ENCODE results near the gene C22orf15. TPM values are rescaled to one million over a fixed set of nuclear protein-coding genes. Genes with fewer than 3 reads are reported as not detected.

C22orf15 gene
- total and polyA plus RNA-seq, 4 donors, result 0.89 to 4.9 (median 3.0) TPM

DNA sequence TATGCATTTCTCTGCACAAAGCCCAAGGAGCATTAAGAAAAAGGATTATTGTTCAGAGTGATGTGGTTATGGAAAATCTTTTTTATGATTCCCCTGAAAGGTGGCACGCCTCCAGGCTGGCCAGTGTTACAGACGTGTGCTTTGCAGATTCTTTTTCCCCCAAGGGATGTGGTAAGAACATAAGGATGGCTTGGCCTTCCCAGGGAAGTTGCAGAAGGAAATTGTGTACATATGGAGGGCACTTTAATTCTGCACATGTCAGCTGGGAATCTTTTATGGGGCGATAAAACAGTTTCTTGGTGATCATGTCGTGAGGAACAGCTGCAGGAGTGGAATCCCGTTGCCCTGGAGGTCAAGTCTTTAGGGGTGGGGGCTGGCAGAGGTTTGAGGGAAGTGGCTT lies 33.7 kb downstream of the C22orf15 start:
- Histone ChIP-seq H3K36me3 (ENCODE audit: control insufficient read depth, insufficient read depth, low read length) (peaks cover 90% of the 10 kb centered on the region), H3K9me3 (ENCODE audit: control insufficient read depth, insufficient read depth, low read length) (no peaks in the 10 kb centered on the region), H3K4me3 (ENCODE audit: low read depth, low read length) (no peak overlapping the region), H3K4me1 (ENCODE audit: control insufficient read depth, insufficient read depth, low read length) (peaks cover 1% of the 10 kb centered on the region), H3K27me3 (ENCODE audit: control insufficient read depth, insufficient read depth, low read length) (no peaks in the 10 kb centered on the region), H3K27ac (ENCODE audit: low read depth, low read length) (no peak overlapping the region)
- DNase-seq (ENCODE audit: low read depth in 4 of 6, low spot score in 6 of 6), result peak in 1 of 6 donors; percentile 12
- WGBS (ENCODE audit: insufficient coverage), result 59% methylated on average over 5 of the region's 5 CpGs

DNA sequence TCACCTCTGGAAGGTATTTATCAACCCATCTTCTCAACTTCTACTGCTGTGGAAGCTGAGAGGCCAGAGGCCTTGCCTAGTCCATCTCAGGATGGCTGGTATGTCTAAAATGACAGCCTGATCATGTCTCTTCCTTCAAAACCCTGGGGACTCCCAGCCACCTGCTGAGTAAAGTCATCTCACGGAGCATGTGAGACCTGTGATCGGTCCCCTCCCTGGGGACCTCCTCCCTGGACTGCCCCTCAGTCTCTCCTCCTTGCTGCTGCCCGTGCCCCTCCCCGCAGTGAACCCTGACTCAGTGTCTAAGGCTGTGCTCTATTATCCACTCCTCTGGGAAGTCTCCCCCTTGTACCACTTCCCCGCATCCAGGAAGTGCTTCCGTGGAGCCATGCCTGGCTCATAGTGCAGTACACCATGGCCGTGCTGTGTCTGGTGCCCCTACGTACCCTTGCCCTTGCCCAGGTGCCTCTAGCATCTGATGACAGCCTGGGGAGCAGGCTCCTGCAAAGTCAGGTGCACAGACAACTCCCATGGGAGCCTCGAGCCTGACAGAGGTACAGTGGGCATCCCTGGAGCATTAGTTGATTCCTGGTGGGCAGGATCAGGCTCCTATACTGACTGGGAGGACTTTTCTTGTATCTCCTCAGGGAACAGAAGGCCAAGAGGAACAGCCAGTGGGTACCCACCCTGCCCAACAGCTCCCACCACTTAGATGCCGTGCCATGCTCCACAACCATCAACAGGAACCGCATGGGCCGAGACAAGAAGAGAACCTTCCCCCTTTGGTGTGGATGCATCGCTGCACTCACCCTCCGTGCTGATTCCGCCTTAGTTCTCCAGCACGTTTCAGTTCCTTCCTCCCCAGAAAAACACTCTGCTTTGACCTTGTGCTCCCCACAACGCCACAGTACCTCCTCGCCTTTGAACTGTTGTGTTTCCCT lies 37.8 kb downstream of the C22orf15 start:
- H3K36me3 ChIP-seq (ENCODE audit: control insufficient read depth, insufficient read depth, low read length), result peaks cover 88% of the 10 kb centered on the region

GRCh38 chr22:23801238-23801821 lies 38.5 kb downstream of the C22orf15 start:
- Histone ChIP-seq H3K4me1 (ENCODE audit: control insufficient read depth, insufficient read depth, low read length) (no peaks in the 10 kb centered on the region), H3K4me3 (ENCODE audit: low read depth, low read length) (no peak overlapping the region), H3K36me3 (ENCODE audit: control insufficient read depth, insufficient read depth, low read length) (peaks cover 89% of the 10 kb centered on the region), H3K9me3 (ENCODE audit: control insufficient read depth, insufficient read depth, low read length) (no peaks in the 10 kb centered on the region), H3K27me3 (ENCODE audit: control insufficient read depth, insufficient read depth, low read length) (no peaks in the 10 kb centered on the region), H3K27ac (ENCODE audit: low read depth, low read length) (no peak overlapping the region)
- WGBS (ENCODE audit: insufficient coverage), result 95% methylated on average over 9 of the region's 11 CpGs
- no peak for DNase-seq (ENCODE audit: low read depth in 4 of 6, low spot score in 6 of 6)

More for the DNA sequence above, 37.8 kb downstream of the C22orf15 start:
- H3K9me3 ChIP-seq (ENCODE audit: control insufficient read depth, insufficient read depth, low read length), result no peaks in the 10 kb centered on the region
- 93% methylated on average over 18 of the region's 18 CpGs for WGBS (ENCODE audit: insufficient coverage)
- no peaks in the 10 kb centered on the region for H3K4me1 ChIP-seq (ENCODE audit: control insufficient read depth, insufficient read depth, low read length)
- no peaks in the 10 kb centered on the region for H3K27me3 ChIP-seq (ENCODE audit: control insufficient read depth, insufficient read depth, low read length)
- H3K27ac ChIP-seq (ENCODE audit: low read depth, low read length), result no peak overlapping the region
- H3K4me3 ChIP-seq (ENCODE audit: low read depth, low read length), result no peak overlapping the region
- no peak for DNase-seq (ENCODE audit: low read depth in 4 of 6, low spot score in 6 of 6)

DNA sequence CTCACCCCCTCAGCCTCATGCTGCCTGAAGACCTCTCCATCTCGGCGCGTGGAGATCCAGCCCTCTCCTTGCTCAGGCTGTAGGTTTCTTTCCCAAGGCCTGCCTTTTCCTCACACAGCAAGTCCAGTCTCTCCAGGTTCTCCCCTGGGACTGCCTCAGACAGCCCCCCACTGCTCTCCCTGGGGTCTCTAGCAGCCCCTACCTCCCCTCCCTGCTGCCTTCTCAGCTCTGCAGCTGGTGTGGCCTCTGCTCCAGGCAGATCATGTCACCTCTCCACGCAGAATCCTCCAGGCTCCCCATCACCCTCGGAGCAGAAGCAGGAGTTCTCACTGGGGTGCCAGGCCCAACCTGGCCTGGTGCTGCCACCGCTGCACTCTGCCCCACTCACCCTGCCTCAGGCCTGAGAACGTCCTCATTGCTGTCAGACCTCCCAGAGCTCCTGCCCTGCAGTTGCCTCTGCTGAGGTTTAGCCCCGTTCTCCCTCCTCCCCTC lies 39.1 kb downstream of the C22orf15 start:
- H3K36me3 ChIP-seq (ENCODE audit: control insufficient read depth, insufficient read depth, low read length), result peaks cover 88% of the 10 kb centered on the region

GRCh38 chr22:23803001-23803819 lies 40.4 kb downstream of the C22orf15 start:
- DNase-seq (ENCODE audit: low read depth in 4 of 6, low spot score in 6 of 6), result no peak
- no peaks in the 10 kb centered on the region for H3K9me3 ChIP-seq (ENCODE audit: control insufficient read depth, insufficient read depth, low read length)
- peaks cover 86% of the 10 kb centered on the region for H3K36me3 ChIP-seq (ENCODE audit: control insufficient read depth, insufficient read depth, low read length)
- 70% methylated on average over 21 of the region's 21 CpGs for WGBS (ENCODE audit: insufficient coverage)
- H3K4me3 ChIP-seq (ENCODE audit: low read depth, low read length), result no peak overlapping the region
- no peaks in the 10 kb centered on the region for H3K4me1 ChIP-seq (ENCODE audit: control insufficient read depth, insufficient read depth, low read length)
- H3K27me3 ChIP-seq (ENCODE audit: control insufficient read depth, insufficient read depth, low read length), result no peaks in the 10 kb centered on the region
- no peak overlapping the region for H3K27ac ChIP-seq (ENCODE audit: low read depth, low read length)

More for the DNA sequence above, 39.1 kb downstream of the C22orf15 start:
- WGBS (ENCODE audit: insufficient coverage), result 90% methylated on average over 8 of the region's 8 CpGs
- no peak overlapping the region for H3K4me3 ChIP-seq (ENCODE audit: low read depth, low read length)
- no peak overlapping the region for H3K27ac ChIP-seq (ENCODE audit: low read depth, low read length)
- H3K4me1 ChIP-seq (ENCODE audit: control insufficient read depth, insufficient read depth, low read length), result no peaks in the 10 kb centered on the region
- H3K27me3 ChIP-seq (ENCODE audit: control insufficient read depth, insufficient read depth, low read length), result no peaks in the 10 kb centered on the region
- no peaks in the 10 kb centered on the region for H3K9me3 ChIP-seq (ENCODE audit: control insufficient read depth, insufficient read depth, low read length)
- no peak for DNase-seq (ENCODE audit: low read depth in 4 of 6, low spot score in 6 of 6)

DNA sequence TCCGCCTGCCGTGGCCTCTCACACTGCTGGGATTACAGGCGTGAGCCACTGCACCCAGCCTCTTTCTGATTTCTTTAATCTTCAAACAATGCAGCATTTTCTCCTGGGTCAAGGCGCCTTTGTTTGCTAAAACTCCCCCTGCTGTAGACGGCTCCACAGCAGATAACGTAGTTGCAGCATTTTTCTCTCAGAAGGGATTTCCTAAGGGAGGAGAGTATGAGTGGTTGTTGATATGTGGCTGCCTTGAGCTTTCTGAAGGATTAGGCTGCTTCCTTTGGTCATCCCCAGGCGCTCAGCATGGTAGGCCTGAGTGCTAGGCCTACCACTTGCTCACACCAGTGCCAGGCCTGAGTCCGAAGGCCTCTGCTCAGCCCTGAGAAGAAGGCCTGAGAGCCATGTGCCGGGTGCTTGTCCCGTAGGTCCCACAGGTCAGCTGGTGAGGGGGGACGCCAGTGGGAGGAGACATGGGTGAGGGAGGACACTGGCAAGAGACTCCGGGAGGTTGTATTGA lies 42.0 kb downstream of the C22orf15 start:
- Histone ChIP-seq H3K36me3 (ENCODE audit: control insufficient read depth, insufficient read depth, low read length) (peaks cover 80% of the 10 kb centered on the region), H3K4me1 (ENCODE audit: control insufficient read depth, insufficient read depth, low read length) (no peaks in the 10 kb centered on the region), H3K4me3 (ENCODE audit: low read depth, low read length) (no peak overlapping the region), H3K27me3 (ENCODE audit: control insufficient read depth, insufficient read depth, low read length) (no peaks in the 10 kb centered on the region), H3K9me3 (ENCODE audit: control insufficient read depth, insufficient read depth, low read length) (no peaks in the 10 kb centered on the region), H3K27ac (ENCODE audit: low read depth, low read length) (no peak overlapping the region)
- WGBS (ENCODE audit: insufficient coverage), result 81% methylated on average over 11 of the region's 12 CpGs
- DNase-seq (ENCODE audit: low read depth in 4 of 6, low spot score in 6 of 6), result no peak

DNA sequence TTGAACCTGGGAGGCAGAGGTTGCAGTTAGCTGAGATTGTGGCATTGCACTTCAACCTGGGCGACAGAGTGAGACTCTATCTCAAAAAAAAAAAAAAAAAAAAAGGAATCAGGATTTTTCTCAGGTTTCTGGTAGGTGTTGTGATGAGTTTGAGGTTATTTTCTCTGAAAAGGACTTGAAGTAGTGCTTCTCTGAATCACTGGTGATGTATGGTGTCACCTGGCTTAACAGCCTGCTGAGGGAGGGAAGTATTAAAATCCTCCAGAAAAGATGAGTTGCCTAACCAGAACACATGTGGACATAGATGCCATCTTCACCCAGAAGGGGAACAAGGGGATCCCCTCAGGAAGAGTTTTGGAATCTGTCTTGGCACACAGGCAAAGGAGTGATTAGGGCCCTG lies 44.0 kb downstream of the C22orf15 start:
- WGBS (ENCODE audit: insufficient coverage), result no CpG with 5 or more reads among the region's 1 CpG
- H3K4me3 ChIP-seq (ENCODE audit: low read depth, low read length), result no peak overlapping the region
- H3K27me3 ChIP-seq (ENCODE audit: control insufficient read depth, insufficient read depth, low read length), result no peaks in the 10 kb centered on the region
- H3K9me3 ChIP-seq (ENCODE audit: control insufficient read depth, insufficient read depth, low read length), result no peaks in the 10 kb centered on the region
- H3K36me3 ChIP-seq (ENCODE audit: control insufficient read depth, insufficient read depth, low read length), result peaks cover 69% of the 10 kb centered on the region
- no peaks in the 10 kb centered on the region for H3K4me1 ChIP-seq (ENCODE audit: control insufficient read depth, insufficient read depth, low read length)
- no peak overlapping the region for H3K27ac ChIP-seq (ENCODE audit: low read depth, low read length)
- DNase-seq (ENCODE audit: low read depth in 4 of 6, low spot score in 6 of 6), result no peak

GRCh38 chr22:23812378-23812777 lies 49.6 kb downstream of the C22orf15 start:
- Histone ChIP-seq H3K27ac (ENCODE audit: low read depth, low read length) (no peak overlapping the region), H3K9me3 (ENCODE audit: control insufficient read depth, insufficient read depth, low read length) (no peaks in the 10 kb centered on the region), H3K4me3 (ENCODE audit: low read depth, low read length) (no peak overlapping the region), H3K27me3 (ENCODE audit: control insufficient read depth, insufficient read depth, low read length) (no peaks in the 10 kb centered on the region), H3K36me3 (ENCODE audit: control insufficient read depth, insufficient read depth, low read length) (peaks cover 58% of the 10 kb centered on the region), H3K4me1 (ENCODE audit: control insufficient read depth, insufficient read depth, low read length) (no peaks in the 10 kb centered on the region)
- 100% methylated on average over 1 of the region's 4 CpGs for WGBS (ENCODE audit: insufficient coverage)
- no peak for DNase-seq (ENCODE audit: low read depth in 4 of 6, low spot score in 6 of 6)
